Measurements from ENCODE around the gene IL12RB1.
"Not testable (repeated sequence)": the region's sequence is repeated elsewhere in the genome, so short reads cannot be mapped to it uniquely, and the experiment has no call there.

IL12RB1 gene

GRCh38 chr19:18093439-18094161, 6.9 kb upstream of the IL12RB1 start:
- DNase-seq (ENCODE audit: low spot score): peak; percentile 82
- POLR2A ChIA-PET (ENCODE audit: low non-redundant PET): no interaction called here
- peak overlapping the region; percentile 46 for H3K27ac ChIP-seq
- CTCF ChIA-PET: interaction anchor here (1.0 kb wide), 1 partner anchor 707 kb away, joined by 4 read pairs; no protein-coding TSS in a partner anchor
- TF ChIP-seq CTCF (conservative IDR thresholded peaks at IDR 0.05; ENCODE audit: low read depth): no peak

- H3K27ac ChIP-seq: no peak overlapping the region
- CTCF ChIA-PET: no interaction called here
- no peak for TF ChIP-seq CTCF (conservative IDR thresholded peaks at IDR 0.05; ENCODE audit: low read depth)
- DNase-seq (ENCODE audit: low spot score): no peak
- POLR2A ChIA-PET (ENCODE audit: low non-redundant PET): interaction anchor here (0.7 kb wide), 1 partner anchor 230 kb away, joined by 5 read pairs; no protein-coding TSS in a partner anchor
Observed at GRCh38 chr19:18091217-18091608, 4.5 kb upstream of the IL12RB1 start.

GRCh38 chr19:18090545-18091216, 3.9 kb upstream of the IL12RB1 start:
- CTCF ChIA-PET: no interaction called here
- TF ChIP-seq CTCF (conservative IDR thresholded peaks at IDR 0.05; ENCODE audit: low read depth): no peak
- no peak overlapping the region for H3K27ac ChIP-seq
- POLR2A ChIA-PET (ENCODE audit: low non-redundant PET): no interaction called here
- DNase-seq (ENCODE audit: low spot score): no peak

GRCh38 chr19:18089726-18090125, 3.0 kb upstream of the IL12RB1 start:
- POLR2A ChIA-PET (ENCODE audit: low non-redundant PET): no interaction called here
- CTCF ChIA-PET: no interaction called here
- peak overlapping the region; percentile 73 for H3K27ac ChIP-seq
- TF ChIP-seq CTCF (conservative IDR thresholded peaks at IDR 0.05; ENCODE audit: low read depth): no peak
- no peak for DNase-seq (ENCODE audit: low spot score)

- peak overlapping the region; percentile 73 for H3K27ac ChIP-seq
- CTCF ChIA-PET: interaction anchor here (0.6 to 0.7 kb wide), 2 partner anchors 58 to 71 kb away, joined by 3 to 5 read pairs; no protein-coding TSS in a partner anchor
- DNase-seq (ENCODE audit: low spot score); POLR2A ChIA-PET (ENCODE audit: low non-redundant PET): not testable (repeated sequence)
Observed at GRCh38 chr19:18089096-18089541, 2.4 kb upstream of the IL12RB1 start.

- CTCF ChIA-PET: no interaction called here
- POLR2A ChIA-PET (ENCODE audit: low non-redundant PET): no interaction called here
- TF ChIP-seq CTCF (conservative IDR thresholded peaks at IDR 0.05; ENCODE audit: low read depth): no peak
- DNase-seq (ENCODE audit: low spot score): no peak
- H3K27ac ChIP-seq: no peak overlapping the region
Observed at GRCh38 chr19:18085702-18086457, 854 bp downstream of the IL12RB1 start.

All from RWPE1 (cell line).